NCI-H2171 treated with DMSO at 0.1 percent for 48 hours (cell line): ENCODE results near the gene AMZ1.
A peak's percentile ranks its signal among the peaks of the same experiment; 100 is the strongest.
"Not testable (repeated sequence)": the region's sequence is repeated elsewhere in the genome, so short reads cannot be mapped to it uniquely, and the experiment has no call there.

Source experiments
- DNase-seq: peaks from one replicate; lab custom pipeline; 2025; lab: John Stamatoyannopoulos, UW

AMZ1 gene

GRCh38 chr7:2728316-2729030 is 40.5 kb downstream of the AMZ1 start:
- DNase-seq, result no peak

- no peak for DNase-seq
Observed at GRCh38 chr7:2729031-2729892, 41.3 kb downstream of the AMZ1 start.

DNA sequence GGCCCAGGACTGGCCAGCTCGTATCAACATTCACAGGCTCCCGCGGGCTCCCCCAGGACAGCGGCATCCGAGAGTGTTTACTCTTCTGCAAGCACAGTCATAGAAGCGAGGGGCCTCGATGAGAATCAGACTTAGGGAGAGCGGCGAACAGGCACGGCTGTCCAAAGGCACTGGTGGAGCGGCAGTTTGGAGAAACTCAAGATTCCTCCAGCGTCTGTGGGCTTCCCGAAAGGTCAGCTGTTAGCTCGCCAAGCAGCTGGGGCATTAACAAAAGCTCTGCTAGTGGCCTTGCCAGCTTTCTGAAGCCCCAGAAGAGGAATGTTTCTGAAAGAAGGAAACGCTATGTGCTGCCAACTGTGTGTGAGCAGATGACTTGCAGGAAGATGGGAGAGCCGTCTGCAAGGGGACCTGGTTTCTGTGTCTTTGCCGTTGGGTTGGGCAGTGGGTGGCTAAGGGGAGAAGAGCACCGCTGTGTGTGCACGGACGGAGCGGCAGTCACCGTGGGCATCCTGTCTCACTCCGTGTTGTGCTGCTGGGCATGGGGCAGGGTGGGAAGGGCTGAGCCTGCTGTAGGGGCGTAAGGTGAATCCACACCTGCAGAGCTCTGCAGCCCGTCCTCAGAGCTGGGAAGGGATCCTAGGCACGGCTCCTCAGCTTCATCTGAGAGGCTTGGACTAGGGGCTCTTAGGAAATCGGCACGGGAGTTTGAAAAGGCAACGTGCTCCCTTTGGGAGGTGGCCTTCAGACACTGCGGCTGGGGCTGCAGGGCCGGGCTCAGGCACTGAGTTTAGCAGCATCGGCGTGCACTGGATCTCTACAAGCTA is 42.1 kb downstream of the AMZ1 start:
- DNase-seq, result no peak

- DNase-seq, result no peak
Observed at GRCh38 chr7:2730846-2731770, 43.1 kb downstream of the AMZ1 start.

DNA sequence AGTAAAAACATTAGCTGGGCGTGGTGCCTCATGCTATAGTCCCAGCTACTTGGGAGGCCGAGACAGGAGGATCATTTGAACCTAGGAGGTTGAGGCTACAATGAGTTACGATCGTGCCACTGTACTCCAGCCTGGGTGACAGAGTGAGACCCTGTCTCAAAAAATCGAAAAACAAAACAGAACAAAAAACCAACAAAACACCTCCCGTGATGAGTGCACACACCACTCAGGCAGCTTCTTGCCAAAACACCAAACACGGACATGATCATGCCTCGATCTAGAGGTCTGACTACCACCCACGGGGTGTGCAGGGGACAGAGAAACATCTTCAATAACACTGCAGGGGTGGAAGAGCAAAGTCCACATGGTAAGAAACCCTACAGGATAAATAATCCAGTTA is 44.4 kb downstream of the AMZ1 start:
- no peak for DNase-seq

GRCh38 chr7:2732959-2733584 is 45.1 kb downstream of the AMZ1 start:
- no peak for DNase-seq

DNA sequence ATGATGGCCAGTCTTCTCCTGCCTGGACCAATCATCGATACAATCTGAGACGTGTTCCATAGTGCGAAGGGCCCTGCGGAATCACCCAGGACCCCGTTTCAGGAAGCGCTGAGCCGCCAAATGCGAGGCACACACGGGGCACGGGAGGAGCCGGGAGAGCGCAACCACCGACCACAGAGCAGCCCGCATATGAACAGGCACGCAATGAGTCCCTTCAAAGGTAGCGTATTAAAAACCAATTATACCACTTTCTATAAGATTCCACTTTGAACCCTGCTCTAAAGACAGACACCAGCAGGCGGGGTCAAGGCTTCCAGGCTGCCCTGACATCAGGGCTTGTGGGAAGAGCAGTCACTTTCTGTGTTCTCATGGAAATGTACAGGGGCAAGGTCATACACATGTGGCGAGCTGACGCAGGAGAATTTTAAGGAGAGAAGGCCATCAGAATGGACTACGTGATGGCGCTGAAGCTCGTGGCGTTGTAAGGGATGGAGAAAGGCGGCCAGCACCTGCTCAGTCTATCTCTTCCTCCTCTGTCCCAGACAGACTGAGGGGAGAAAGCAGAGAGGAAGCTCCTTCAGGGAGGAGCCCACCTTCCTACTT is 46.2 kb downstream of the AMZ1 start:
- no peak for DNase-seq

DNA sequence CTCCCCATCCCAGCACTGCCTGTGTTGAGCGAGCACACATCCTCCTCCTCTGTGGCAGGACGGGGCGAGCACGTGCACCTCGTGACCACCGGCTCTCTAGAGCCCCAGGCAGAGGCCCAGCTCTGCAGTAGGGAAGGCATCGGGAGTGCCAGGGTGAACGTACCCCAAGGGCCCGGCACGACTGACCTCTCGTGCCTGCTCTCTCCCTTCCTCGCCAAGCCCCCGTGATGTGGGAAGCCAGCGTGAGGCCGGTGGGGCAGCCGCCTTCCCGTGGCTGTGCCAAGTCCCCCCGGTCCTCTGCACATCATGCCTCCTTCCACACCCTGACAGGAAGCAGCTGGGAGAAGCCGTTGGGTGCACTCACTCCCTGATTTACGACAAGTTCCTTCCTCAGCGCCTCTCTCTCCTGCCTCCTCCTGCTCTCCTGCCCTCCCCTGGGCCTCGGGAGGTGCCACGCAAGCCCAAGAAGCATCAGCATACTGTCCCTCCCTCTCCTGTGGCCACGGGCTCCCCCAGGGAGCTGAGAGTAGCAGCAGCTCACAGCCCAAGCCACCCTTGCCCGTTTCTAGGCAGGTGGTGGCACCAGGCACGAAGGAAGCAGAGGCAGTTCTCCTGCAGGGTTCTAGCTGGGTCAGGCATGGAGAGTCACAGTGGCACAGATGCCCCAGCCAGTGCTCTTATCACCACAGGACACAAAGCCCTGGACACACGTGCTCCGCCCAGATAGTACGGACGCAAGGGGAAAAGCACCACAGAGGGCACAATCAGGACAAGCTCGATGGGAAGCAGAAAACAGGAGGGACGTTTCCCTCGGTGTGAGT is 47.0 kb downstream of the AMZ1 start:
- peak; percentile 15 for DNase-seq

GRCh38 chr7:2735744-2736143 is 47.7 kb downstream of the AMZ1 start:
- DNase-seq, result no peak

DNA sequence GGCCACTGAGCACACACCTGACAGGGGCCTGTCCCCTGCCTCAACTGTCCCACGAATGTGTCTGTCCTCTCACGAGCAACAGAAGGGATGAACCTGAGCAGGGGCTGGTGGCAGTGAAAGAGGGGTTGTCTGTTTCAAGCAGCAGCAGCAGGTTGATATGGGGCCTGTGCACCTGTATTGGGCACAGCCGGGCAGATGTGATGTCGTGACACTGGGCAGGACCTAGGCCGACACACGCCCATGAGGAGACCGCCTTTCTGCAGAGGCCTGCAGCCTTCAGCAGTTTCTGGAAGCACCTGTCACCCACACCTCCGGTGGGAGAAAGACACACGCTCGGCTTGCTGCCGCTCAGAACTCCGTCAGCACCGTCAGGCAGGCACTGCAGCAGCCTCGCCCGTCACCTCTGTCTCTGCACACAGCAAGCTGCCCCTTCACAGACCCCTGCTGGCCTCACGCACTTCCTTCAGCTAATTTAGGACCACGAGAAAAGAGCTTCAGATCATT is 48.5 kb downstream of the AMZ1 start:
- DNase-seq, result no peak

GRCh38 chr7:2737005-2737743 is 49.2 kb downstream of the AMZ1 start:
- DNase-seq, result not testable (repeated sequence)

DNA sequence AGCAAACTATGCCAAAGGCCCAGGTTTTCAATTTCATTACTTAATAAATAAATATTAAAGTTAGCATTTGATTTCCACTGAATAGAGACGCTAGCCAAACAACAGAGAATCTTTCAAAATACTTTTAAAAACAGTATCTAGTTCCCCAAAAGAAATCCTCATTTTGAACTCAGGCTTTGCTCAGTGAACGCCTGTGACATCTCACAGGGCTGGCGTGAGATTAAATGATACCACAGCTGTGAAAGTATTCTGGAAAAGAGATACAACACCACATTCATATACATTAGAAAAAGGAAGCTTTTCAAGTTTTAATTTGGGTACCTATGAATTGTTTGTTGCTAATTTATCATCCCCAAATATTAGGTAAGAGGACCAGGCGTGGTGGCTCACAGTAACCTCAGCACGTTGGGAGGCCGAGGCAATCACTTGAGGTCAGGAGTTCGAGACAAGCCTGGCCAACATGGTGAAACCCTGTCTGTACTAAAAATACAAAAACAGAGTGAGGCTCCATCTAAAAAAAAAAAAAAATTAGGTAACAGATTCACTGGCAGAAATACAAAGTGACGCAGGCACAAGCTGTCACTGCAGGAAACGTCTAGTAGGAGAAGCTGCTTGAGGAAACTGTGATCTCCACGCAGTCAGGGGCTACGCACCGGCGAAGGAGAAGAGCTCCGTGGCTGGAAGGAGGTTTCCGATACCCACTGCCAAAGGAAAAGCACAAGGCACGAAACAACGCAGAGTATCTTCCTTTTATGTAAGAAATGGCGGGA is 50.0 kb downstream of the AMZ1 start:
- peak; percentile 71 for DNase-seq

- DNase-seq, result no peak
Observed at GRCh38 chr7:2738766-2739549, 51.0 kb downstream of the AMZ1 start.

- not testable (repeated sequence) for DNase-seq
Observed at GRCh38 chr7:2743523-2744185, 55.7 kb downstream of the AMZ1 start.

DNA sequence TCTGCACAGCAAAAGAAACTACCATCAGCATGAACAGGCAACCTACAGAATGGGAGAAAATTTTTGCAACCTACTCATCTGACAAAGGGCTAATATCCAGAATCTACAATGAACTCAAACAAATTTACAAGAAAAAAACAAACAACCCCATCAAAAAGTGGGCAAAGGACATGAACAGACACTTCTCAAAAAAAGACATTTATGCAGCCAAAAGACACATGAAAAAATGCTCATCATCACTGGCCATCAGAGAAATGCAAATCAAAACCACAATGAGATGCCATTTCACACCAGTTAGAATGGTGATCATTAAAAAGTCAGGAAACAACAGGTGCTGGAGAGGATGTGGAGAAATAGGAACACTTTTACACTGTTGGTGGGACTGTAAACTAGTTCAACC is 60.7 kb downstream of the AMZ1 start:
- DNase-seq, result not testable (repeated sequence)

DNA sequence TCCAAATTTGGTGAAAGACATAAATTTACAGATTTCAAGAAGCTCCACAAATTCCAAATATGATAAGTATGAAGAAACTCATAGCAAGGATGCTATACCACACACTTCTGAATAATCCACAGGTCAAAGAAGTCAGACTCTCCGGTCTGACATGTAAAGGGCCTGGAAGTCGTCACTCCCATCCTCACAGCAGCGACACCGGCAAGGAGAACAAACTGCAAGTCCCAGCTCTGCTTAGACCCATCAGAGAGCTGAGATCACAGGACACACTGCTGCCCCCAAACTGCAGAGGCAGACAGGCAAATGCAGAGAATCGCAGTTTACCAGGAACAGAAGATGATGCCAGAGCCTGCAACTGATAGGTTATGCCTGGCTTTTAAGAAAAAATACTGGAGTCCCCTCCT is 62.0 kb downstream of the AMZ1 start:
- DNase-seq, result no peak

- no peak for DNase-seq
Observed at GRCh38 chr7:2751086-2751485, 63.1 kb downstream of the AMZ1 start.
